ENCODE measurements around the gene STEAP4. TPM values are rescaled to one million over a fixed set of nuclear protein-coding genes. Genes with fewer than 3 reads are reported as not detected.

The STEAP4 gene
- total and polyA plus RNA-seq, 2 donors (not counting 1 experiment from before 2014, with no cell fraction given), result 0.94 to 0.99 TPM

GRCh38 chr7:88329532-88330463, 23.1 kb upstream of the STEAP4 start:
- no peaks in the 10 kb centered on the region for H3K79me2 ChIP-seq (ENCODE audit: control insufficient read depth, insufficient read depth, low read length)
- H2AFZ ChIP-seq (ENCODE audit: low read length), result no peak overlapping the region
- no peak for TF ChIP-seq CTCF (conservative IDR thresholded peaks at IDR 0.05 in 1 of 2, IDR thresholded peaks at IDR 0.05 in 1 of 2; ENCODE audit: low read depth in 1 of 2, low read length in 2 of 2)
- no peak for TF ChIP-seq EZH2 (IDR thresholded peaks at IDR 0.05; ENCODE audit: low read length, missing control alignments)
- H3K27ac ChIP-seq (ENCODE audit: insufficient read depth, low read length), result no peak overlapping the region
- H3K9ac ChIP-seq (ENCODE audit: insufficient read depth, low read length), result no peak overlapping the region
- DNase-seq (ENCODE audit: low read depth in 2 of 2), result no peak
- no peaks in the 10 kb centered on the region for H4K20me1 ChIP-seq (ENCODE audit: control insufficient read depth, extremely low read depth, insufficient read depth, low read length)
- no peaks in the 10 kb centered on the region for H3K9me3 ChIP-seq (ENCODE audit: control insufficient read depth, insufficient read depth, low read depth, low read length)
- no peaks in the 10 kb centered on the region for H3K36me3 ChIP-seq (ENCODE audit: control insufficient read depth, insufficient read depth, low read length)
- H3K4me3 ChIP-seq (replicated peaks in 1 of 4; ENCODE audit: control extremely low read depth in 1 of 4, insufficient read depth in 1 of 4, low read depth in 3 of 4, low read length in 4 of 4), result no peak overlapping the region
- no peaks in the 10 kb centered on the region for H3K27me3 ChIP-seq (ENCODE audit: control insufficient read depth, insufficient read depth, low read length)
- H3K4me2 ChIP-seq (ENCODE audit: extremely low read depth, insufficient read depth, low read length), result no peak overlapping the region
- no peaks in the 10 kb centered on the region for H3K4me1 ChIP-seq (ENCODE audit: control insufficient read depth, extremely low read depth, insufficient read depth, low read length)

GRCh38 chr7:88328787-88329186, 22.1 kb upstream of the STEAP4 start:
- Histone ChIP-seq H3K4me2 (ENCODE audit: extremely low read depth, insufficient read depth, low read length) (no peak overlapping the region), H3K9ac (ENCODE audit: insufficient read depth, low read length) (no peak overlapping the region), H4K20me1 (ENCODE audit: control insufficient read depth, extremely low read depth, insufficient read depth, low read length) (no peaks in the 10 kb centered on the region), H3K36me3 (ENCODE audit: control insufficient read depth, insufficient read depth, low read length) (no peaks in the 10 kb centered on the region), H3K4me3 (replicated peaks in 1 of 4; ENCODE audit: control extremely low read depth in 1 of 4, insufficient read depth in 1 of 4, low read depth in 3 of 4, low read length in 4 of 4) (no peak overlapping the region), H2AFZ (ENCODE audit: low read length) (no peak overlapping the region), H3K9me3 (ENCODE audit: control insufficient read depth, insufficient read depth, low read depth, low read length) (no peaks in the 10 kb centered on the region), H3K27ac (ENCODE audit: insufficient read depth, low read length) (no peak overlapping the region), H3K27me3 (ENCODE audit: control insufficient read depth, insufficient read depth, low read length) (no peaks in the 10 kb centered on the region), H3K4me1 (ENCODE audit: control insufficient read depth, extremely low read depth, insufficient read depth, low read length) (no peaks in the 10 kb centered on the region), H3K79me2 (ENCODE audit: control insufficient read depth, insufficient read depth, low read length) (no peaks in the 10 kb centered on the region)
- TF ChIP-seq CTCF (conservative IDR thresholded peaks at IDR 0.05 in 1 of 2, IDR thresholded peaks at IDR 0.05 in 1 of 2; ENCODE audit: low read depth in 1 of 2, low read length in 2 of 2) (no peak), EZH2 (IDR thresholded peaks at IDR 0.05; ENCODE audit: low read length, missing control alignments) (no peak)
- DNase-seq (ENCODE audit: low read depth in 2 of 2), result no peak

GRCh38 chr7:88324699-88325098, 18.0 kb upstream of the STEAP4 start:
- H4K20me1 ChIP-seq (ENCODE audit: control insufficient read depth, extremely low read depth, insufficient read depth, low read length), result no peaks in the 10 kb centered on the region
- H3K4me3 ChIP-seq (replicated peaks in 1 of 4; ENCODE audit: control extremely low read depth in 1 of 4, insufficient read depth in 1 of 4, low read depth in 3 of 4, low read length in 4 of 4), result no peak overlapping the region
- no peak overlapping the region for H3K27ac ChIP-seq (ENCODE audit: insufficient read depth, low read length)
- no peaks in the 10 kb centered on the region for H3K9me3 ChIP-seq (ENCODE audit: control insufficient read depth, insufficient read depth, low read depth, low read length)
- H3K4me1 ChIP-seq (ENCODE audit: control insufficient read depth, extremely low read depth, insufficient read depth, low read length), result no peaks in the 10 kb centered on the region
- no peaks in the 10 kb centered on the region for H3K36me3 ChIP-seq (ENCODE audit: control insufficient read depth, insufficient read depth, low read length)
- TF ChIP-seq EZH2 (IDR thresholded peaks at IDR 0.05; ENCODE audit: low read length, missing control alignments) (no peak), CTCF (conservative IDR thresholded peaks at IDR 0.05 in 1 of 2, IDR thresholded peaks at IDR 0.05 in 1 of 2; ENCODE audit: low read depth in 1 of 2, low read length in 2 of 2) (no peak)
- DNase-seq (ENCODE audit: low read depth in 2 of 2), result no peak
- H2AFZ ChIP-seq (ENCODE audit: low read length), result no peak overlapping the region
- H3K79me2 ChIP-seq (ENCODE audit: control insufficient read depth, insufficient read depth, low read length), result no peaks in the 10 kb centered on the region
- no peak overlapping the region for H3K4me2 ChIP-seq (ENCODE audit: extremely low read depth, insufficient read depth, low read length)
- H3K9ac ChIP-seq (ENCODE audit: insufficient read depth, low read length), result no peak overlapping the region
- H3K27me3 ChIP-seq (ENCODE audit: control insufficient read depth, insufficient read depth, low read length), result no peaks in the 10 kb centered on the region

Data from fibroblast of lung (primary cell).